ENCODE data around the gene VCX.
"Not testable (repeated sequence)": the region's sequence is repeated elsewhere in the genome, so short reads cannot be mapped to it uniquely, and the experiment has no call there.

The VCX gene

GRCh38 chrX:7842871-7843270 lies at the start of gene VCX:
Gene VCX, plus strand, starts transcription at chrX:7843171. Its CDS starts 33 bp downstream, at chrX:7843204.
- not testable (repeated sequence) for DNase-seq (ENCODE audit: low spot score)

GRCh38 chrX:7798327-7798726 lies 44.6 kb upstream of the VCX start:
- no peak for DNase-seq (ENCODE audit: low spot score)

- DNase-seq (ENCODE audit: low spot score) = no peak
Observed at GRCh38 chrX:7801711-7802110, 41.3 kb upstream of the VCX start.

DNA sequence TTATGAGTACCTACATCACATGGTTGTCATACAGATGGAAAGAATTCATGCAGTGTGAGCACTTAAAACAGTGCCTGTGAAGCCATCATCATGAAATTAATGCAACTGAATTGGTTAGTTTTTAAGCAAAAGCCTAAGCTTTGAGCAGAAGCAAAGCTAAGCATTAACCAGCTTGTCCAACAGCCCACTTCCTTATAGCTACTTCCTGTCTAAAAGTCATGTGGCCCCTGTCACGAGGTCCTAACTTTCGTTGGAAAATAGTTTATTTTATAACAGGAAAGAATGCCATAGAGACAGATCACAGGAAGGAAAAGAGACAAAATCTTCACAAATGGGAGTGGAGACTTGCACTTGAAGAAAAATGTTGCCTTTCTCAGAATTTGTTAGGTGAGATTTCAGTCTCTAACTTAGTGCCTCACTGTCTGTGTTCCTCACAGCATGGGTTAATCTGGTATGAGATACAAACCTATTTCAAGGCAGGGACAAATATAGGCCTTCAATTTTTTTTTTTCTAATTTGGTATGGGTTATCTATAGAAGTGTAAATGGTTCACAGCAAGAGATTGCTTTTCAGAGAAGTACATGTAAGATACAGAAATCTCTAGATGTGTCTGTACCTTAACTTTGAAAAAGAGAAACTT lies 27.7 kb upstream of the VCX start:
- no peak for DNase-seq (ENCODE audit: low spot score)

GRCh38 chrX:7828594-7828993 lies 14.4 kb upstream of the VCX start:
- no peak for DNase-seq (ENCODE audit: low spot score)

GRCh38 chrX:7841084-7841805 lies 1.7 kb upstream of the VCX start:
- DNase-seq (ENCODE audit: low spot score) = no peak

DNA sequence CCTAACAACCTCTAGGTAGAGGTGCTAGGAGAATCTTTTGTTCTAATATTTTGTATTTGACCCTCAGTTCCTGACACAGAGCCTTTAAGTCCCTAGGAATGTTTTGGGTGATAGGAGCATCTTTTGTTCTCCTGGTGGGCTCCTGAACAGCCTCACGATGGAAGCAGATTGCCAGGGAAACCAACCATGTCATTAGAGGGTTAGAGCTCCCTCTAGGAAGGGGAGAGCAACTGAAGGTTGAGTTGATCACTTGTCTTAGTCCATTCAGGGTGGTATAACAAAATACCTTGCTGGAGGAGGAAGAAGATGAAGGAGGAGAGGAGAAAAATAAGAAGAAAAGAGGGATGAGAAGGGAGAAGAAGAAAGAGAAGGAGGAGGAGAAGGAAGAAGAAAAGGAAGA lies 9.2 kb downstream of the VCX start:
- DNase-seq (ENCODE audit: low spot score) = no peak

DNA sequence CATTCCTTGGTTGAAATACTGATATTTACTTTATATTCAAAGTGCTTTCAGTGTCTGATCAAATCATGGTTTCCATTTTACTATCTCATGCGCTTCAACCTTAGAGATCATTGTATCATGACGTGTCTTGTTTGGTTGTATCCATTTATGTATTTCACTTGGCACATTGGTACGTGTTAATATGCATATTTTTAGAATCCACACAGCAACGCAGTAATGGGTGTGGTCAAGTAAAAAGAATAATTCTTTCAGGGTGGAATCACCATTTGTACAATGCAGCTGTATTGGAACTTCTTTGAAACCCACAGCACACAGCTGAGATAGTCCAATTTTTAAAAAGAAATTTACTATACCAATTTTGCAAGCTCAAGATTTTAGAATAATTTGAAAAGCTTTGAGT lies 29.1 kb downstream of the VCX start:
- no peak for DNase-seq (ENCODE audit: low spot score)

GRCh38 chrX:7876957-7877356 lies 34.0 kb downstream of the VCX start:
- no peak for DNase-seq (ENCODE audit: low spot score)

GRCh38 chrX:7889135-7889534 lies 46.2 kb downstream of the VCX start:
- no peak for DNase-seq (ENCODE audit: low spot score)

DNA sequence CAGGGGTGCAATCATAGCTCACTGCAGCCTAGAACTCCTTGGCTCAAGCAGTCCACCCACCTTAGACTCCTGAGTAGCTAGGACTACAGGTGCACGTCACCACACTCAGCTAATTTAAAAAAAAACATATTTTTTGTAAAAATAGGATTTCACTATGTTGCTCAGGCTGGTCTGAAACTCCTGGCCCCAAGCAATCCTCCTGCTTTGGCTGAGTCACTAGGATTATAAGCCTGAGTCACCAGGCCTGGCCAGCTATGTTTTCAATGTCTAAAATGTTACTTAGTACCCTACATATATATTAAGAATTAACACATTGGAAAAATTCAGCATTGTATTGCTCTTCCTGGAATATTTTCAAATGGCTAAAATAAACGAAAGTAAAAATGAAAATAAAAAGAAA lies 46.7 kb downstream of the VCX start:
- peak; percentile 1 for DNase-seq (ENCODE audit: low spot score)

- DNase-seq (ENCODE audit: low spot score) = no peak
Observed at GRCh38 chrX:7891928-7892327, 49.0 kb downstream of the VCX start.
